HepG2 (cell line): ENCODE results near the gene EFNA4. TPM values are rescaled to one million over a fixed set of nuclear protein-coding genes. Genes with fewer than 3 reads are reported as not detected.
A peak's percentile ranks its signal among the peaks of the same experiment; 100 is the strongest.

Experiments used
- ADNP ChIP-seq: sonication (generic); formaldehyde crosslinking; IDR thresholded peaks from 2 replicates; pipeline ENCODE4 v1.4.0; 2020; ENCODE audit warnings: missing genetic modification reagents
- ATF7-NPFF ChIP-seq: sonication (generic); formaldehyde crosslinking; IDR thresholded peaks from 2 replicates; pipeline ENCODE4 v1.8.1; 2023; ENCODE audit warnings: mild to moderate bottlenecking, low read depth, missing genetic modification reagents, moderate library complexity
- CBX1 ChIP-seq: IDR thresholded peaks from one replicate; pipeline ENCODE4 v1.6.1; 2016; ENCODE audit warnings: antibody characterized with exemption, low read depth
- EZH2 ChIP-seq: conservative IDR thresholded peaks from 2 replicates; pipeline ENCODE4 v1.6.1; 2012; ENCODE audit warnings: mild to moderate bottlenecking, low read depth, low read length, moderate library complexity
- GATAD1 ChIP-seq: IDR thresholded peaks from 2 replicates; pipeline ENCODE4 v1.6.1; 2016; ENCODE audit warnings: missing genetic modification reagents, missing compliant biosample characterization
- HDAC1 ChIP-seq: sonication (generic); formaldehyde crosslinking; IDR thresholded peaks from 2 replicates; pipeline ENCODE4 v1.5.1; 2020; ENCODE audit warnings: mild to moderate bottlenecking, missing genetic modification reagents
- KDM5B ChIP-seq: sonication (generic); formaldehyde crosslinking; IDR thresholded peaks from 2 replicates; pipeline ENCODE4 v1.4.0; 2020; ENCODE audit warnings: missing genetic modification reagents, mild to moderate bottlenecking, borderline replicate concordance
- XRCC5 ChIP-seq: fragments of 200-400 bp; formaldehyde crosslinking; optimal IDR thresholded peaks from 2 replicates; pipeline ENCODE3; 2017; ENCODE audit warnings: mild to moderate bottlenecking, low read length
- YEATS2 ChIP-seq: sonication (generic); formaldehyde crosslinking; IDR thresholded peaks from 2 replicates; pipeline ENCODE4 v1.4.0; 2020; ENCODE audit warnings: missing genetic modification reagents, borderline replicate concordance
- ZBTB21 ChIP-seq: sonication (generic); formaldehyde crosslinking; IDR thresholded peaks from 2 replicates; pipeline ENCODE4 v1.4.0; 2020; ENCODE audit warnings: missing genetic modification reagents
- ZIK1 ChIP-seq: sonication (generic); formaldehyde crosslinking; IDR thresholded peaks from 2 replicates; pipeline ENCODE4 v1.5.0; 2020; ENCODE audit warnings: mild to moderate bottlenecking, low read depth, missing genetic modification reagents, borderline replicate concordance
- ZNF180 ChIP-seq: sonication (generic); formaldehyde crosslinking; IDR thresholded peaks from 2 replicates; pipeline ENCODE4 v1.4.0; 2020; ENCODE audit warnings: low read depth, missing genetic modification reagents, borderline replicate concordance
- ZNF724P ChIP-seq: sonication (generic); formaldehyde crosslinking; IDR thresholded peaks from 2 replicates; pipeline ENCODE4 v1.8.0; 2022; ENCODE audit warnings: missing genetic modification reagents, borderline replicate concordance
- polyA plus RNA-seq, 8 experiments: library from polyadenylated mRNA; depleted of rRNA in 3 of 8; stranded (reverse) in 7 of 8; unstranded in 1 of 8; fragments of >200 nt; fragmentation: Illumina TruSeq in 4 of 8; extraction: Trizol in 4 of 8; gene quantifications; 2 replicates each; pipeline versions ENCODE4 v1.2.1 to v1.2.3, GENCODE V29; 2011 to 2016; ENCODE audit warnings: low read depth in 4 of 8, missing spikeins in 1 of 8, mixed read lengths in 1 of 8; ENCODE audit not compliant: insufficient read depth in 1 of 8
- total RNA-seq, 5 experiments: library from RNA; depleted of rRNA; stranded (reverse); fragments of >200 nt; fragmentation: Illumina TruSeq; extraction: Trizol; gene quantifications; 2 replicates each; pipeline ENCODE4 v1.2.3, GENCODE V29; 2016; ENCODE audit warnings: low read depth in 1 of 5
- TF ChIP-seq, protein P1 (sequence below): sonication (generic); formaldehyde crosslinking; IDR thresholded peaks from 2 replicates; pipeline ENCODE4 v1.5.0; 2020; ENCODE audit warnings: mild to moderate bottlenecking, missing genetic modification reagents
- TF ChIP-seq, protein P2 (sequence below): sonication (generic); formaldehyde crosslinking; conservative IDR thresholded peaks from 2 replicates; pipeline ENCODE4 v1.8.0; 2022; ENCODE audit warnings: low read depth, missing genetic modification reagents
- TF ChIP-seq, protein P3 (sequence below): sonication (generic); formaldehyde crosslinking; IDR thresholded peaks from 2 replicates; pipeline ENCODE4 v1.5.0; 2020; ENCODE audit warnings: mild to moderate bottlenecking, missing genetic modification reagents, borderline replicate concordance
- TF ChIP-seq, protein P4 (sequence below), 2 experiments: sonication (generic) in 1 of 2; formaldehyde crosslinking in 1 of 2; IDR thresholded peaks; 2 replicates each; pipeline versions ENCODE4 v1.6.1 to v1.9.0; 2014 to 2022; ENCODE audit warnings: antibody characterized with exemption in 1 of 2, borderline replicate concordance in 1 of 2, inconsistent platforms in 1 of 2, low read depth in 1 of 2, missing genetic modification reagents in 1 of 2

EFNA4 gene
- total and polyA plus RNA-seq, 2 of the 13 experiments (the other 11 are each of a cell fraction or from before 2014, with no cell fraction given) = 12.0 to 17.2 TPM

DNA sequence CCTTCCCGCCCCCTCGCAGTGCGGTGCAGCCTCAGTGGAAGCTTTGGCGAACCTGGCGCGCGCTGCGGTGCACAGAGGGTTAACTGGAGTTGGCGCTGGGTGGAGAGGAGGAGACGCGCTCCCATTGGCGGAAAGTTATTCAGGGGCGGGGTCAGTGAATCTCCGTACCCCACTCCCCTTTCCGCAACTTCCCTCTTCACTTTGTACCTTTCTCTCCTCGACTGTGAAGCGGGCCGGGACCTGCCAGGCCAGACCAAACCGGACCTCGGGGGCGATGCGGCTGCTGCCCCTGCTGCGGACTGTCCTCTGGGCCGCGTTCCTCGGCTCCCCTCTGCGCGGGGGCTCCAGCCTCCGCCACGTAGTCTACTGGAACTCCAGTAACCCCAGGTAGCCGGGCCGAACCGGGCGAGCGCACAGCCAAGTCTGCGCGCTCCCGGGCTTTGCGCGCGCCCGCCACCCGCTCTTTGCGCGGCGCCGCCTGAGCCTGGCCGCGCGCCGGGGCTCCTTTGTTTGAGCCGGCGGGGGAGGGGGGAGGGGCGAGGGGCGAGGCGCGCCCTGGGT is at the start of gene EFNA4 (continued):
- TF ChIP-seq, protein P1, sequence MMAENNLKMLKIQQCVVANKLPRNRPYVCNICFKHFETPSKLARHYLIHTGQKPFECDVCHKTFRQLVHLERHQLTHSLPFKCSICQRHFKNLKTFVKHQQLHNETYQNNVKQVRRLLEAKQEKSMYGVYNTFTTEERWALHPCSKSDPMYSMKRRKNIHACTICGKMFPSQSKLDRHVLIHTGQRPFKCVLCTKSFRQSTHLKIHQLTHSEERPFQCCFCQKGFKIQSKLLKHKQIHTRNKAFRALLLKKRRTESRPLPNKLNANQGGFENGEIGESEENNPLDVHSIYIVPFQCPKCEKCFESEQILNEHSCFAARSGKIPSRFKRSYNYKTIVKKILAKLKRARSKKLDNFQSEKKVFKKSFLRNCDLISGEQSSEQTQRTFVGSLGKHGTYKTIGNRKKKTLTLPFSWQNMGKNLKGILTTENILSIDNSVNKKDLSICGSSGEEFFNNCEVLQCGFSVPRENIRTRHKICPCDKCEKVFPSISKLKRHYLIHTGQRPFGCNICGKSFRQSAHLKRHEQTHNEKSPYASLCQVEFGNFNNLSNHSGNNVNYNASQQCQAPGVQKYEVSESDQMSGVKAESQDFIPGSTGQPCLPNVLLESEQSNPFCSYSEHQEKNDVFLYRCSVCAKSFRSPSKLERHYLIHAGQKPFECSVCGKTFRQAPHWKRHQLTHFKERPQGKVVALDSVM (CRISPR knock-in tag) = no peak
- 0 out of 2 replicates have a peak, but pooled peaks have one; percentile 32 for TF ChIP-seq ZNF724P (CRISPR knock-in tag)
- TF ChIP-seq ADNP (CRISPR knock-in tag) = no peak
- TF ChIP-seq KDM5B (CRISPR knock-in tag) = peak; percentile 21; the same call in 1 of the 2 replicates
- no peak for TF ChIP-seq ZBTB21 (CRISPR knock-in tag)
- peak; percentile 63; the same call in 1 of the 2 replicates for TF ChIP-seq ZIK1 (CRISPR knock-in tag)
- peak; percentile 43; the same call in 1 of the 2 replicates for TF ChIP-seq GATAD1 (CRISPR knock-in tag)
- peak; percentile 30; the same call in 1 of the 2 replicates for TF ChIP-seq ATF7-NPFF (CRISPR knock-in tag)
- TF ChIP-seq ZNF180 (CRISPR knock-in tag) = no peak
- TF ChIP-seq, protein P2, sequence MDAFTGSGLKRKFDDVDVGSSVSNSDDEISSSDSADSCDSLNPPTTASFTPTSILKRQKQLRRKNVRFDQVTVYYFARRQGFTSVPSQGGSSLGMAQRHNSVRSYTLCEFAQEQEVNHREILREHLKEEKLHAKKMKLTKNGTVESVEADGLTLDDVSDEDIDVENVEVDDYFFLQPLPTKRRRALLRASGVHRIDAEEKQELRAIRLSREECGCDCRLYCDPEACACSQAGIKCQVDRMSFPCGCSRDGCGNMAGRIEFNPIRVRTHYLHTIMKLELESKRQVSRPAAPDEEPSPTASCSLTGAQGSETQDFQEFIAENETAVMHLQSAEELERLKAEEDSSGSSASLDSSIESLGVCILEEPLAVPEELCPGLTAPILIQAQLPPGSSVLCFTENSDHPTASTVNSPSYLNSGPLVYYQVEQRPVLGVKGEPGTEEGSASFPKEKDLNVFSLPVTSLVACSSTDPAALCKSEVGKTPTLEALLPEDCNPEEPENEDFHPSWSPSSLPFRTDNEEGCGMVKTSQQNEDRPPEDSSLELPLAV (CRISPR knock-in tag) = no peak
- 0 out of 2 replicates have a peak, but pooled peaks have one; percentile 18 for TF ChIP-seq YEATS2 (CRISPR knock-in tag)
- peak; percentile 70 for TF ChIP-seq HDAC1 (CRISPR knock-in tag)
- TF ChIP-seq XRCC5 = peak; percentile 30
- TF ChIP-seq CBX1 = peak; percentile 49
- TF ChIP-seq, protein P3, sequence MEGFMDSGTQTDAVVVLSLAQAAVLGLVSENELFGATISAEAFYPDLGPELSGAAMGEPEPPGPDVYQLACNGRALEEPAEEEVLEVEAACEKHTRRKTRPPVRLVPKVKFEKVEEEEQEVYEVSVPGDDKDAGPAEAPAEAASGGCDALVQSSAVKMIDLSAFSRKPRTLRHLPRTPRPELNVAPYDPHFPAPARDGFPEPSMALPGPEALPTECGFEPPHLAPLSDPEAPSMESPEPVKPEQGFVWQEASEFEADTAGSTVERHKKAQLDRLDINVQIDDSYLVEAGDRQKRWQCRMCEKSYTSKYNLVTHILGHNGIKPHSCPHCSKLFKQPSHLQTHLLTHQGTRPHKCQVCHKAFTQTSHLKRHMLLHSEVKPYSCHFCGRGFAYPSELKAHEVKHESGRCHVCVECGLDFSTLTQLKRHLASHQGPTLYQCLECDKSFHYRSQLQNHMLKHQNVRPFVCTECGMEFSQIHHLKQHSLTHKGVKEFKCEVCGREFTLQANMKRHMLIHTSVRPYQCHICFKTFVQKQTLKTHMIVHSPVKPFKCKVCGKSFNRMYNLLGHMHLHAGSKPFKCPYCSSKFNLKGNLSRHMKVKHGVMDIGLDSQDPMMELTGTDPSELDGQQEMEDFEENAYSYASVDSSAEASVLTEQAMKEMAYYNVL (CRISPR knock-in tag) = no peak
- no peak for TF ChIP-seq EZH2
- TF ChIP-seq, protein P4, sequence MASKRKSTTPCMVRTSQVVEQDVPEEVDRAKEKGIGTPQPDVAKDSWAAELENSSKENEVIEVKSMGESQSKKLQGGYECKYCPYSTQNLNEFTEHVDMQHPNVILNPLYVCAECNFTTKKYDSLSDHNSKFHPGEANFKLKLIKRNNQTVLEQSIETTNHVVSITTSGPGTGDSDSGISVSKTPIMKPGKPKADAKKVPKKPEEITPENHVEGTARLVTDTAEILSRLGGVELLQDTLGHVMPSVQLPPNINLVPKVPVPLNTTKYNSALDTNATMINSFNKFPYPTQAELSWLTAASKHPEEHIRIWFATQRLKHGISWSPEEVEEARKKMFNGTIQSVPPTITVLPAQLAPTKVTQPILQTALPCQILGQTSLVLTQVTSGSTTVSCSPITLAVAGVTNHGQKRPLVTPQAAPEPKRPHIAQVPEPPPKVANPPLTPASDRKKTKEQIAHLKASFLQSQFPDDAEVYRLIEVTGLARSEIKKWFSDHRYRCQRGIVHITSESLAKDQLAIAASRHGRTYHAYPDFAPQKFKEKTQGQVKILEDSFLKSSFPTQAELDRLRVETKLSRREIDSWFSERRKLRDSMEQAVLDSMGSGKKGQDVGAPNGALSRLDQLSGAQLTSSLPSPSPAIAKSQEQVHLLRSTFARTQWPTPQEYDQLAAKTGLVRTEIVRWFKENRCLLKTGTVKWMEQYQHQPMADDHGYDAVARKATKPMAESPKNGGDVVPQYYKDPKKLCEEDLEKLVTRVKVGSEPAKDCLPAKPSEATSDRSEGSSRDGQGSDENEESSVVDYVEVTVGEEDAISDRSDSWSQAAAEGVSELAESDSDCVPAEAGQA (IDR thresholded peaks at IDR 0.05; ENCODE audit: low read depth) = 0 out of 2 replicates have a peak, but pooled peaks have one; percentile 44
- TF ChIP-seq, protein P4 (CRISPR knock-in tag; IDR thresholded peaks at IDR 0.05; ENCODE audit: borderline replicate concordance) = no peak
